Transverse colon (tissue), 4 donors: ENCODE results near the gene RABGAP1L. TPM values are rescaled to one million over a fixed set of nuclear protein-coding genes. Genes with fewer than 3 reads are reported as not detected.

ENCODE experiments used
- DNase-seq: peaks from one replicate; pipeline ENCODE4 v3.0.0-alpha.2; 2019
- H3K27ac ChIP-seq, 4 donors: fragments of 200-600 bp; sonication (generic); 2 replicates each; pipeline ENCODE4 v1.5.1; 2016 to 2018; ENCODE audit warnings: inconsistent platforms in 4 of 4
- H3K27me3 ChIP-seq: fragments of 200-600 bp; sonication (generic); 2 replicates; pipeline ENCODE4 v1.5.1; 2017; ENCODE audit warnings: inconsistent platforms
- H3K36me3 ChIP-seq, 4 donors: fragments of 200-600 bp; sonication (generic); 2 replicates each; pipeline ENCODE4 v1.5.1; 2017 to 2019; ENCODE audit warnings: inconsistent platforms in 4 of 4
- H3K4me1 ChIP-seq, 4 donors: fragments of 200-600 bp; sonication (generic); 2 replicates each; pipeline ENCODE4 v1.5.1; 2017 to 2020; ENCODE audit warnings: inconsistent platforms in 4 of 4
- H3K4me3 ChIP-seq, 4 donors: fragments of 200-600 bp; sonication (generic); 1 replicate in 1 of 4; 2 replicates in 3 of 4; pipeline versions ENCODE4 v1.5.1 to v1.6.1; 2017 to 2019; ENCODE audit warnings: inconsistent platforms in 4 of 4
- H3K9me3 ChIP-seq, 2 donors: fragments of 200-600 bp; sonication (generic); 2 replicates each; pipeline ENCODE4 v1.5.1; 2017 to 2019; ENCODE audit warnings: inconsistent platforms in 2 of 2
- CTCF ChIP-seq, 5 experiments: fragments of 200-600 bp in 3 of 5; fragments of 450-650 bp in 2 of 5; sonication (generic) in 3 of 5; IDR thresholded peaks; 1 replicate in 2 of 5; 2 replicates in 3 of 5; pipeline ENCODE4 v1.5.1; 2016 to 2017; ENCODE audit warnings: antibody characterized with exemption in 5 of 5, inconsistent platforms in 3 of 5, mild to moderate bottlenecking in 2 of 5, moderate library complexity in 1 of 5
- EP300 ChIP-seq: sonication (generic); formaldehyde crosslinking; IDR thresholded peaks from one replicate; pipeline ENCODE4 v1.6.1; 2017; ENCODE audit warnings: antibody characterized with exemption, low read depth
- POLR2A ChIP-seq: fragments of 450-650 bp; IDR thresholded peaks from one replicate; pipeline ENCODE4 v1.6.1; 2016; ENCODE audit warnings: antibody characterized with exemption, mild to moderate bottlenecking, moderate library complexity
- POLR2AphosphoS5 ChIP-seq, 3 donors: sonication (generic); formaldehyde crosslinking; IDR thresholded peaks; one replicate each; pipeline ENCODE4 v1.6.1; 2016; ENCODE audit warnings: antibody characterized with exemption in 3 of 3
- WGBS, 2 donors: methylation state at CpG; one replicate each; pipeline ENCODE4 v1.1.5; 2018; ENCODE audit warnings: low coverage in 1 of 2; 5-methylcytosine and 5-hydroxymethylcytosine counted together
- in situ Hi-C, 4 donors: fragments of 200-750 bp; cut with MboI; loops; one replicate each; pipeline versions ENCODE4 v1.15.0 to v1.15.1; 2017; ENCODE audit warnings: low sequenced_read_pairs in 3 of 4, low pct_ligation_motif_present in 1 of 4, low pct_unique_long_range_greater_than_20kb in 1 of 4
- intact Hi-C: fragments of 100-400 bp; cut with DNase I; formaldehyde crosslinking; loops from one replicate; pipeline ENCODE4 v1.15.1; 2023; ENCODE audit warnings: low total_unique reads
- total RNA-seq, 4 donors: library from RNA; depleted of rRNA; stranded (reverse); fragments of >200 nt; gene quantifications; one replicate each; pipeline ENCODE4 v1.1.0, GENCODE V29; 2016

RABGAP1L gene
- total RNA-seq, 4 donors from 2014 or later: 68.9 to 127 (median 99.9) TPM

GRCh38 chr1:174726880-174727585 is 567.7 kb downstream of the RABGAP1L start:
- no peak overlapping the region for H3K27ac ChIP-seq
- in situ Hi-C loops (no loop called here), intact Hi-C loops (no loop called here)
- no peaks in the 10 kb centered on the region for H3K9me3 ChIP-seq
- H3K36me3 ChIP-seq: no peaks in the 10 kb centered on the region
- H3K4me3 ChIP-seq: no peak overlapping the region
- H3K4me1 ChIP-seq: peaks cover 0 to 4% (median 0%) of the 10 kb centered on the region in 4 donors
- no peaks in the 10 kb centered on the region for H3K27me3 ChIP-seq
- TF ChIP-seq POLR2AphosphoS5 (IDR thresholded peaks at IDR 0.05): no peak
- no peak for TF ChIP-seq CTCF (IDR thresholded peaks at IDR 0.05)
- no peak for TF ChIP-seq POLR2A
- no peak for TF ChIP-seq EP300
- 59 to 63% methylated on average over 3 to 4 of the region's 4 CpGs for WGBS, 2 donors
- DNase-seq: no peak

GRCh38 chr1:174734270-174734669 is 575.0 kb downstream of the RABGAP1L start:
- Histone ChIP-seq H3K27me3 (no peaks in the 10 kb centered on the region), H3K9me3 (peaks cover 0 to 3% of the 10 kb centered on the region in 2 donors), H3K27ac (no peak overlapping the region), H3K4me1 (no peaks in the 10 kb centered on the region), H3K4me3 (no peak overlapping the region), H3K36me3 (no peaks in the 10 kb centered on the region)
- 91 to 92% methylated on average over 2 of the region's 2 CpGs for WGBS, 2 donors
- no peak for TF ChIP-seq POLR2AphosphoS5 (IDR thresholded peaks at IDR 0.05)
- TF ChIP-seq POLR2A: no peak
- TF ChIP-seq CTCF (IDR thresholded peaks at IDR 0.05): no peak
- TF ChIP-seq EP300: no peak
- in situ Hi-C loops: no loop called here
- no peak for DNase-seq
- intact Hi-C loops: no loop called here

GRCh38 chr1:174736831-174737230 is 577.5 kb downstream of the RABGAP1L start:
- Histone ChIP-seq H3K9me3 (peaks cover 0 to 3% of the 10 kb centered on the region in 2 donors), H3K4me1 (peaks cover 0 to 6% (median 5%) of the 10 kb centered on the region in 4 donors), H3K27me3 (no peaks in the 10 kb centered on the region), H3K36me3 (no peaks in the 10 kb centered on the region), H3K4me3 (no peak overlapping the region), H3K27ac (no peak overlapping the region)
- intact Hi-C loops: no loop called here
- WGBS, 2 donors: 94 to 100% methylated on average over 1 to 2 of the region's 2 CpGs
- no peak for TF ChIP-seq POLR2AphosphoS5 (IDR thresholded peaks at IDR 0.05)
- no peak for DNase-seq
- in situ Hi-C loops: no loop called here

GRCh38 chr1:174740249-174740968 is 581.1 kb downstream of the RABGAP1L start:
- Histone ChIP-seq H3K27me3 (no peaks in the 10 kb centered on the region), H3K4me1 (peaks cover 0 to 6% (median 5%) of the 10 kb centered on the region in 4 donors), H3K36me3 (no peaks in the 10 kb centered on the region), H3K27ac (no peak overlapping the region), H3K4me3 (no peak overlapping the region), H3K9me3 (peaks cover 0 to 3% of the 10 kb centered on the region in 2 donors)
- intact Hi-C loops (no loop called here), in situ Hi-C loops (loop anchor here (5.0 to 10.0 kb wide), 3 partner anchors 476 to 486 kb away; no protein-coding TSS in a partner anchor)
- no peak for TF ChIP-seq POLR2AphosphoS5 (IDR thresholded peaks at IDR 0.05)
- TF ChIP-seq POLR2A: no peak
- no peak for TF ChIP-seq EP300
- no peak for TF ChIP-seq CTCF (IDR thresholded peaks at IDR 0.05)
- WGBS, 2 donors: 57 to 71% methylated on average over 1 to 2 of the region's 2 CpGs
- no peak for DNase-seq
